OCI-LY3 (cell line): ENCODE measurements around the gene LTBR.

ENCODE experiments used
- H2AFZ ChIP-seq: fragments of 200-600, 300-600 bp; shearing (Covaris generic); 2 replicates; pipeline ENCODE4 v1.6.0; 2014; ENCODE audit warnings: antibody characterized with exemption, low read depth, low read length
- H3K27ac ChIP-seq: fragments of 200-600, 300-600 bp; sonication (generic); 2 replicates; pipeline ENCODE4 v1.5.1; 2014; ENCODE audit warnings: mild to moderate bottlenecking, low read length, moderate library complexity, mixed read lengths
- H3K27me3 ChIP-seq: fragments of 200-600, 300-600 bp; sonication (generic); 2 replicates; pipeline ENCODE4 v1.6.1; 2014; ENCODE audit warnings: low read depth, low read length, mixed read lengths
- H3K36me3 ChIP-seq: fragments of 200-600, 300-600 bp; sonication (generic); replicated peaks from 2 replicates; pipeline ENCODE3; 2014; ENCODE audit warnings: low read depth, low read length, mixed read lengths
- H3K4me1 ChIP-seq: fragments of 300-600, 200-600 bp; sonication (generic); 2 replicates; pipeline ENCODE4 v1.6.1; 2014; ENCODE audit warnings: low read length, mixed read lengths
- H3K4me2 ChIP-seq: fragments of 200-600, 300-600 bp; sonication (generic); 2 replicates; pipeline ENCODE4 v1.6.1; 2014; ENCODE audit warnings: low read length, mixed read lengths
- H3K4me3 ChIP-seq: fragments of 300-600, 200-600 bp; sonication (generic); 2 replicates; pipeline ENCODE4 v1.5.1; 2014; ENCODE audit warnings: antibody characterized with exemption, mild to moderate bottlenecking, low read length, moderate library complexity
- H3K79me2 ChIP-seq: fragments of 300-600, 200-600 bp; shearing (Covaris generic); 2 replicates; pipeline ENCODE4 v1.6.1; 2014; ENCODE audit warnings: mild to moderate bottlenecking, low read length, mixed read lengths
- H3K9ac ChIP-seq: fragments of 300-600, 200-600 bp; shearing (Covaris generic); 2 replicates; pipeline ENCODE4 v1.6.0; 2014; ENCODE audit warnings: mild to moderate bottlenecking, low read length, moderate library complexity
- H3K9me3 ChIP-seq: fragments of 200-600, 300-600 bp; shearing (Covaris generic); 2 replicates; pipeline ENCODE4 v1.6.1; 2014; ENCODE audit warnings: low read length, mixed read lengths; ENCODE audit not compliant: insufficient read depth
- H4K20me1 ChIP-seq: fragments of 200-600, 300-600 bp; sonication (generic); 2 replicates; pipeline ENCODE4 v1.6.1; 2016; ENCODE audit warnings: low read length, mixed read lengths; ENCODE audit not compliant: insufficient read depth
- EZH2phosphoT487 ChIP-seq: fragments of 200-600 bp; shearing (Covaris generic); IDR thresholded peaks from 2 replicates; pipeline ENCODE4 v1.6.1; 2018; ENCODE audit warnings: antibody characterized with exemption, mixed run types, low read depth
- TF ChIP-seq, protein P1 (sequence below): fragments of 200-600, 300-600 bp; sonication (generic); IDR thresholded peaks from 2 replicates; pipeline ENCODE4 v1.5.1; 2014; ENCODE audit warnings: antibody characterized with exemption, low read length, low read depth

The LTBR gene

DNA sequence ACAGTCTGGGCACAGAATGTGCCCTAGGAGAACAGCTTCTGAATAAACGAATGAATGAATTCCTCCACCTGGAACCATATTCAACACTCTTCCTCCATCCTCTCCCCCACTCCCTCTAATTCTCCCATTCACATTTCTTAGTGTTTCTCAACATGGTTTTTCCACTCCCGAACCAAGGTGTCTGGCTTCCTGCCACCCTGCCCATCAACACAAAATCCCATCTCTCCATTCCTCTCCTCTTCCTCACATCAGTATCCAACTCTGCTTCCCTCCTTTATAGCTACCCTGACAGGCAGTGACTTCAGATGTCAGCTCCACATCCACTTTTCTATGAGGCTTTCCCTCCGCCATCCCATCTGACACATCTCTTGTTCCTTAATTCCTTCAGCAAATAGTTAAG is 45.0 kb upstream of the LTBR start:
- H3K79me2 ChIP-seq: no peaks in the 10 kb centered on the region
- no peaks in the 10 kb centered on the region for H3K9me3 ChIP-seq
- no peak overlapping the region for H3K27ac ChIP-seq
- H3K27me3 ChIP-seq: peaks cover 42% of the 10 kb centered on the region
- no peak overlapping the region for H2AFZ ChIP-seq
- TF ChIP-seq, protein P1, sequence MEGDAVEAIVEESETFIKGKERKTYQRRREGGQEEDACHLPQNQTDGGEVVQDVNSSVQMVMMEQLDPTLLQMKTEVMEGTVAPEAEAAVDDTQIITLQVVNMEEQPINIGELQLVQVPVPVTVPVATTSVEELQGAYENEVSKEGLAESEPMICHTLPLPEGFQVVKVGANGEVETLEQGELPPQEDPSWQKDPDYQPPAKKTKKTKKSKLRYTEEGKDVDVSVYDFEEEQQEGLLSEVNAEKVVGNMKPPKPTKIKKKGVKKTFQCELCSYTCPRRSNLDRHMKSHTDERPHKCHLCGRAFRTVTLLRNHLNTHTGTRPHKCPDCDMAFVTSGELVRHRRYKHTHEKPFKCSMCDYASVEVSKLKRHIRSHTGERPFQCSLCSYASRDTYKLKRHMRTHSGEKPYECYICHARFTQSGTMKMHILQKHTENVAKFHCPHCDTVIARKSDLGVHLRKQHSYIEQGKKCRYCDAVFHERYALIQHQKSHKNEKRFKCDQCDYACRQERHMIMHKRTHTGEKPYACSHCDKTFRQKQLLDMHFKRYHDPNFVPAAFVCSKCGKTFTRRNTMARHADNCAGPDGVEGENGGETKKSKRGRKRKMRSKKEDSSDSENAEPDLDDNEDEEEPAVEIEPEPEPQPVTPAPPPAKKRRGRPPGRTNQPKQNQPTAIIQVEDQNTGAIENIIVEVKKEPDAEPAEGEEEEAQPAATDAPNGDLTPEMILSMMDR: no peak
- TF ChIP-seq EZH2phosphoT487: no peak
- no peak overlapping the region for H3K4me2 ChIP-seq
- H4K20me1 ChIP-seq: no peaks in the 10 kb centered on the region
- H3K4me3 ChIP-seq: no peak overlapping the region
- no peak overlapping the region for H3K9ac ChIP-seq
- peaks cover 8% of the 10 kb centered on the region; the same call in 1 of the 2 replicates for H3K4me1 ChIP-seq
- H3K36me3 ChIP-seq: no peaks in the 10 kb centered on the region

DNA sequence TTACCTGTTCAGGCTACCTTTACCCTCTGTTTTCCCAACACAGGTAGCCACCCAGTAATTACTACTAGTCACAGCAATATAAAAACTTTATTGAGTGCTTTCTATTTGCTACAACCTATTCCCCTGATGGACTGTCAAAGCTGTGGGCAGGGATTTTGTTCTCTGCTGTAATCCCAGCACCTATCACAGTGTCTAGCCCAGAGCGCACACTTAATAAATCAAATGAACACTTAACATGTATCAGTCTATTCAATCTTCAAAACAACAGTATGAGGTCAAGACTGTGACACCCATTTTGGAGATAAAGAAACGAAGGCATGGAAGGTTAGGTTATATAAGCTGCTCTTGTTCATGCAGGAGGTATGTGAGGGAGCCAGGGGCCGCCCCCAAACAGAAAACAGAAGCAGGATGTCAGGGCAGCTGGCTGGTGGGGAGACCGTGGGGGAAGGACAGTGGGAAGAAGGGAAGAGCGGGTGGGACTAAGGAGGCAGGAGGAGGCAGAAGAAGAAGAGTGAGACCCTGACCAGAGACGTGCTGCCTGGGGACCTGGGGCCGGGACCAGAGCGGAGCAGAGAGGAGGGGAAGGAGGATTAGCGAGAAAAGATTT is 43.8 kb upstream of the LTBR start:
- H3K27me3 ChIP-seq: peaks cover 40% of the 10 kb centered on the region
- no peak overlapping the region for H2AFZ ChIP-seq
- H4K20me1 ChIP-seq: no peaks in the 10 kb centered on the region
- H3K9ac ChIP-seq: no peak overlapping the region
- no peak overlapping the region for H3K4me3 ChIP-seq
- peaks cover 8% of the 10 kb centered on the region; the same call in 1 of the 2 replicates for H3K4me1 ChIP-seq
- no peak overlapping the region for H3K27ac ChIP-seq
- no peak for TF ChIP-seq EZH2phosphoT487
- TF ChIP-seq, protein P1: no peak
- H3K36me3 ChIP-seq: no peaks in the 10 kb centered on the region
- no peaks in the 10 kb centered on the region for H3K9me3 ChIP-seq
- H3K4me2 ChIP-seq: no peak overlapping the region
- no peaks in the 10 kb centered on the region for H3K79me2 ChIP-seq

GRCh38 chr12:6340745-6341416 is 43.1 kb upstream of the LTBR start:
- H4K20me1 ChIP-seq: no peaks in the 10 kb centered on the region
- no peak for TF ChIP-seq EZH2phosphoT487
- TF ChIP-seq, protein P1: no peak
- no peak overlapping the region for H3K9ac ChIP-seq
- no peak overlapping the region for H3K4me2 ChIP-seq
- H3K27ac ChIP-seq: no peak overlapping the region
- no peaks in the 10 kb centered on the region for H3K79me2 ChIP-seq
- H3K27me3 ChIP-seq: peaks cover 45% of the 10 kb centered on the region
- H3K4me1 ChIP-seq: peaks cover 2% of the 10 kb centered on the region; the same call in 1 of the 2 replicates
- no peaks in the 10 kb centered on the region for H3K36me3 ChIP-seq
- H2AFZ ChIP-seq: no peak overlapping the region
- H3K9me3 ChIP-seq: no peaks in the 10 kb centered on the region
- no peak overlapping the region for H3K4me3 ChIP-seq

GRCh38 chr12:6341417-6342139 is 42.4 kb upstream of the LTBR start, which contains the start of gene TNFRSF1A:
TSS of gene TNFRSF1A (minus strand) at chr12:6342076. CDS start at chr12:6341814, 262 bp downstream.
- Histone ChIP-seq H3K4me2 (no peak within 1 kb of the TSS), H3K4me3 (no peak within 1 kb of the TSS), H3K4me1 (no peaks in the 10 kb centered on the region), H3K9me3 (no peaks in the 10 kb centered on the region), H2AFZ (no peak within 1 kb of the TSS), H3K36me3 (no peaks in the 10 kb centered on the region), H3K9ac (no peak within 1 kb of the TSS), H4K20me1 (no peaks in the 10 kb centered on the region), H3K27ac (no peak within 1 kb of the TSS), H3K27me3 (peaks cover 50% of the 10 kb centered on the region), H3K79me2 (no peaks in the 10 kb centered on the region)
- no peak for TF ChIP-seq EZH2phosphoT487
- TF ChIP-seq, protein P1: no peak
